AG04449 (cell line): Measurements from ENCODE around the gene IMPDH2.

ENCODE experiments used
- CTCF ChIA-PET: fragments of 350-600 bp; formaldehyde crosslinking; extraction: SDS; loops from one replicate; lab custom pipeline; 2021; ENCODE audit warnings: antibody characterized with exemption; lab: Yijun Ruan, JAX
- POLR2A ChIA-PET: fragments of 400-600, 350-600 bp; formaldehyde crosslinking; extraction: SDS; loops from one replicate; lab custom pipeline; 2020; ENCODE audit warnings: antibody characterized with exemption, inconsistent platforms; lab: Yijun Ruan, JAX
- DNase-seq: peaks from one replicate; pipeline ENCODE4 v3.0.0-alpha.2; 2010; ENCODE audit warnings: low read depth, low spot score
- H3K4me3 ChIP-seq: 2 replicates; pipeline ENCODE4 v1.5.1; 2011; ENCODE audit warnings: low read depth, mild to moderate bottlenecking, control low read depth, low read length
- CTCF ChIP-seq: IDR thresholded peaks from one replicate; pipeline ENCODE4 v1.5.1; 2011; ENCODE audit warnings: mild to moderate bottlenecking, moderate library complexity, low read length, control low read depth, inconsistent platforms; ENCODE audit not compliant: insufficient read depth; ENCODE audit errors: missing control alignments

Gene IMPDH2

GRCh38 chr3:49029563-49029884, 326 bp upstream of the IMPDH2 start:
- ChIA-PET CTCF (interaction anchor here (0.6 to 1.3 kb wide), 4 partner anchors 14 to 141 kb away, joined by 3 read pairs; partner anchors contain the start of gene WDR6), POLR2A (interaction anchor here (0.6 to 1.9 kb wide), 14 partner anchors 9 to 345 kb away, joined by 3 to 25 read pairs (median 6); partner anchors contain the start of genes DALRD3, LAMB2, P4HTM and QRICH1)
- no peak for TF ChIP-seq CTCF
- no peak for DNase-seq
- no peak overlapping the region for H3K4me3 ChIP-seq

- TF ChIP-seq CTCF: no peak
- CTCF ChIA-PET: interaction anchor here (1.3 to 1.7 kb wide), 2 partner anchors 41 to 142 kb away, joined by 3 to 6 read pairs; no protein-coding TSS in a partner anchor
- DNase-seq: no peak
- peak overlapping the region; percentile 90 for H3K4me3 ChIP-seq
- POLR2A ChIA-PET: interaction anchor here (0.9 to 1.9 kb wide), 4 partner anchors 7 to 65 kb away, joined by 3 to 25 read pairs (median 14); partner anchors contain the start of gene QRICH1
Measured at GRCh38 chr3:49028298-49028672, 913 bp downstream of the IMPDH2 start.

GRCh38 chr3:49027634-49028033, 1.6 kb downstream of the IMPDH2 start:
- H3K4me3 ChIP-seq: 0 out of 2 replicates have a peak overlapping the region, but pooled peaks have one; percentile 3
- POLR2A ChIA-PET: interaction anchor here (0.9 to 3.1 kb wide), 2 partner anchors 20 to 39 kb away, joined by 3 to 19 read pairs; partner anchors contain the start of gene WDR6

GRCh38 chr3:49026536-49026935, 2.7 kb downstream of the IMPDH2 start:
- no peak for DNase-seq
- ChIA-PET CTCF (interaction anchor here (0.6 to 8.0 kb wide), 5 partner anchors 13 to 81 kb away, joined by 3 to 59 read pairs (median 4); partner anchors contain the start of genes P4HTM and WDR6), POLR2A (interaction anchor here (0.6 to 3.1 kb wide), 4 partner anchors 19 to 67 kb away, joined by 3 to 19 read pairs (median 3); partner anchors contain the start of genes QRICH1 and WDR6)
- no peak for TF ChIP-seq CTCF
- H3K4me3 ChIP-seq: no peak overlapping the region

More at GRCh38 chr3:49027634-49028033, 1.6 kb downstream of the IMPDH2 start:
- DNase-seq: no peak
- CTCF ChIA-PET: interaction anchor here (1.7 kb wide), 1 partner anchor 40 kb away, joined by 6 read pairs; no protein-coding TSS in a partner anchor
- no peak for TF ChIP-seq CTCF

- POLR2A ChIA-PET: interaction anchor here (0.6 to 3.1 kb wide), 3 partner anchors 19 to 68 kb away, joined by 3 to 19 read pairs (median 3); partner anchors contain the start of genes QRICH1 and WDR6
- CTCF ChIA-PET: interaction anchor here (0.6 to 8.0 kb wide), 6 partner anchors 13 to 81 kb away, joined by 3 to 59 read pairs (median 4); partner anchors contain the start of genes P4HTM and WDR6
- no peak for TF ChIP-seq CTCF
- DNase-seq: no peak
- no peak overlapping the region for H3K4me3 ChIP-seq
Measured at GRCh38 chr3:49025793-49026520, 3.2 kb downstream of the IMPDH2 start.
